GM23338 (cell line): ENCODE results near the gene IL13RA2. TPM values are rescaled to one million over a fixed set of nuclear protein-coding genes. Genes with fewer than 3 reads are reported as not detected.

Source experiments
- ATAC-seq: fragments of 200-7000 bp; cut with Tn5 transposase; 3 replicates; pipeline ENCODE4 v1.9.1; 2020
- DNase-seq: peaks from one replicate; pipeline ENCODE4 v3.0.0-alpha.2; 2015; ENCODE audit warnings: low spot score
- H2AFZ ChIP-seq: fragments of 200-600 bp; sonication (generic); 2 replicates; pipeline ENCODE4 v1.8.0; 2016; ENCODE audit warnings: antibody characterized with exemption, mild to moderate bottlenecking, moderate library complexity
- H3F3A ChIP-seq: fragments of 200-600 bp; sonication (generic); replicated peaks from 2 replicates; pipeline ENCODE4 v1.8.0; 2017; ENCODE audit warnings: antibody characterized with exemption, mixed run types, low read depth
- H3K27ac ChIP-seq: fragments of 200-600 bp; sonication (generic); 2 replicates; pipeline ENCODE4 v1.6.1; 2016; ENCODE audit warnings: low read depth
- H3K27me3 ChIP-seq: fragments of 200-600 bp; sonication (generic); 2 replicates; pipeline ENCODE4 v1.8.0; 2016; ENCODE audit warnings: mild to moderate bottlenecking, mixed run types, moderate library complexity; ENCODE audit not compliant: insufficient read depth
- H3K36me3 ChIP-seq: fragments of 200-600 bp; sonication (generic); 2 replicates; pipeline ENCODE4 v1.8.0; 2016; ENCODE audit warnings: mild to moderate bottlenecking; ENCODE audit not compliant: insufficient read depth
- H3K4me1 ChIP-seq: fragments of 200-600 bp; sonication (generic); 2 replicates; pipeline ENCODE4 v1.8.0; 2016; ENCODE audit warnings: mild to moderate bottlenecking, moderate library complexity; ENCODE audit not compliant: insufficient read depth
- H3K4me2 ChIP-seq: fragments of 200-600 bp; sonication (generic); 2 replicates; pipeline ENCODE4 v1.7.1; 2017; ENCODE audit warnings: mixed run types
- H3K4me3 ChIP-seq: fragments of 200-600 bp; sonication (generic); 2 replicates; pipeline ENCODE4 v1.6.1; 2016; ENCODE audit warnings: mixed run types
- H3K79me2 ChIP-seq: fragments of 200-600 bp; sonication (generic); replicated peaks from 2 replicates; pipeline ENCODE4 v1.8.0; 2017; ENCODE audit warnings: mild to moderate bottlenecking; ENCODE audit not compliant: insufficient read depth
- H3K9me2 ChIP-seq: fragments of 200-600 bp; sonication (generic); 2 replicates; pipeline ENCODE4 v1.8.0; 2017; ENCODE audit not compliant: insufficient read depth
- H4K20me1 ChIP-seq: fragments of 200-600 bp; sonication (generic); replicated peaks from 2 replicates; pipeline ENCODE4 v1.8.0; 2017; ENCODE audit warnings: mild to moderate bottlenecking; ENCODE audit not compliant: insufficient read depth
- H3K27ac Mint-ChIP-seq: 2 replicates; pipeline ENCODE4 v1.8.0; 2020; ENCODE audit warnings: inconsistent platforms, mild to moderate bottlenecking, moderate library complexity, mixed read lengths
- H3K27me3 Mint-ChIP-seq: 3 replicates; pipeline ENCODE4 v1.8.0; 2022; ENCODE audit warnings: low read depth, mild to moderate bottlenecking, moderate library complexity, mixed read lengths, inconsistent platforms; ENCODE audit not compliant: insufficient read depth, poor library complexity
- H3K36me3 Mint-ChIP-seq: 3 replicates; pipeline ENCODE4 v1.8.0; 2021; ENCODE audit warnings: low read depth, mild to moderate bottlenecking, inconsistent platforms, moderate library complexity, mixed read lengths
- H3K4me1 Mint-ChIP-seq: 3 replicates; pipeline ENCODE4 v1.8.0; 2020; ENCODE audit warnings: mild to moderate bottlenecking, inconsistent platforms, mixed read lengths
- H3K4me3 Mint-ChIP-seq: 3 replicates; pipeline ENCODE4 v1.8.0; 2021; ENCODE audit warnings: moderate library complexity, mild to moderate bottlenecking, inconsistent platforms, mixed read lengths
- H3K9me3 Mint-ChIP-seq: 3 replicates; pipeline ENCODE4 v1.8.0; 2020; ENCODE audit warnings: moderate library complexity, mild to moderate bottlenecking, inconsistent platforms, mixed read lengths
- CREB1 ChIP-seq: fragments of 250-450 bp; sonication (Bioruptor Pico); IDR thresholded peaks from 2 replicates; pipeline ENCODE4 v1.5.0; 2020; ENCODE audit warnings: low read depth, mild to moderate bottlenecking, moderate library complexity
- EZH2 ChIP-seq: fragments of 200-600 bp; sonication (generic); IDR thresholded peaks from one replicate; pipeline ENCODE4 v1.8.0; 2017; ENCODE audit warnings: antibody characterized with exemption, mild to moderate bottlenecking, low read depth; ENCODE audit not compliant: unreplicated experiment
- EZH2phosphoT487 ChIP-seq: fragments of 200-600 bp; sonication (generic); IDR thresholded peaks from one replicate; pipeline ENCODE4 v1.8.1; 2018; ENCODE audit warnings: antibody characterized with exemption; ENCODE audit not compliant: unreplicated experiment
- JUNB ChIP-seq: IDR thresholded peaks from one replicate; pipeline ENCODE4 v1.6.1; 2016; ENCODE audit warnings: antibody characterized with exemption; ENCODE audit not compliant: unreplicated experiment
- NANOG ChIP-seq: IDR thresholded peaks from 2 replicates; pipeline ENCODE4 v1.6.1; 2016; ENCODE audit warnings: antibody characterized with exemption, borderline replicate concordance
- POLR2AphosphoS5 ChIP-seq: IDR thresholded peaks from 2 replicates; pipeline ENCODE4 v1.6.1; 2016; ENCODE audit warnings: antibody characterized with exemption, low read depth
- STAT1 ChIP-seq: IDR thresholded peaks from one replicate; pipeline ENCODE4 v1.6.1; 2016; ENCODE audit warnings: antibody characterized with exemption; ENCODE audit not compliant: unreplicated experiment
- ZNF114 ChIP-seq: fragments of 250-450 bp; sonication (Bioruptor Pico); IDR thresholded peaks from 2 replicates; pipeline ENCODE4 v1.5.0; 2020; ENCODE audit warnings: mild to moderate bottlenecking, moderate library complexity
- ZNF331 ChIP-seq: fragments of 250-450 bp; sonication (Bioruptor Pico); IDR thresholded peaks from 2 replicates; pipeline ENCODE4 v1.5.0; 2020; ENCODE audit warnings: low read depth, mild to moderate bottlenecking, moderate library complexity
- polyA plus RNA-seq: library from polyadenylated mRNA; unstranded; fragments of >200 nt; fragmentation: Nextera tagmentation; extraction: Ambion mirVana; gene quantifications from 2 replicates; pipeline ENCODE4 v1.2.1, GENCODE V29; 2016
- total RNA-seq: library from RNA; depleted of rRNA; stranded (reverse); fragments of >200 nt; shearing (Covaris generic); gene quantifications from 2 replicates; pipeline ENCODE4 v1.2.3, GENCODE V29; 2014
- TF ChIP-seq, protein P1 (sequence below): IDR thresholded peaks from 2 replicates; pipeline ENCODE4 v1.6.1; 2016; ENCODE audit warnings: antibody characterized with exemption
- TF ChIP-seq, protein P2 (sequence below), 2 experiments: fragments of 200-600 bp in 1 of 2; sonication (generic) in 1 of 2; conservative IDR thresholded peaks; 2 replicates each; pipeline versions ENCODE4 v1.5.1 to v1.6.1; 2016 to 2017; ENCODE audit warnings: antibody characterized with exemption in 2 of 2, low read depth in 2 of 2, mild to moderate bottlenecking in 2 of 2, moderate library complexity in 1 of 2
- TF ChIP-seq, protein P3 (sequence below): IDR thresholded peaks from one replicate; pipeline ENCODE4 v1.6.1; 2018; ENCODE audit warnings: antibody characterized with exemption; ENCODE audit not compliant: unreplicated experiment
- TF ChIP-seq, protein P4 (sequence below): fragments of 250-450 bp; sonication (Bioruptor Pico); IDR thresholded peaks from 2 replicates; pipeline ENCODE4 v1.5.0; 2020; ENCODE audit warnings: mild to moderate bottlenecking, moderate library complexity

The IL13RA2 gene
- total and polyA plus RNA-seq, 2 experiments from 2014 or later, result not detected

DNA sequence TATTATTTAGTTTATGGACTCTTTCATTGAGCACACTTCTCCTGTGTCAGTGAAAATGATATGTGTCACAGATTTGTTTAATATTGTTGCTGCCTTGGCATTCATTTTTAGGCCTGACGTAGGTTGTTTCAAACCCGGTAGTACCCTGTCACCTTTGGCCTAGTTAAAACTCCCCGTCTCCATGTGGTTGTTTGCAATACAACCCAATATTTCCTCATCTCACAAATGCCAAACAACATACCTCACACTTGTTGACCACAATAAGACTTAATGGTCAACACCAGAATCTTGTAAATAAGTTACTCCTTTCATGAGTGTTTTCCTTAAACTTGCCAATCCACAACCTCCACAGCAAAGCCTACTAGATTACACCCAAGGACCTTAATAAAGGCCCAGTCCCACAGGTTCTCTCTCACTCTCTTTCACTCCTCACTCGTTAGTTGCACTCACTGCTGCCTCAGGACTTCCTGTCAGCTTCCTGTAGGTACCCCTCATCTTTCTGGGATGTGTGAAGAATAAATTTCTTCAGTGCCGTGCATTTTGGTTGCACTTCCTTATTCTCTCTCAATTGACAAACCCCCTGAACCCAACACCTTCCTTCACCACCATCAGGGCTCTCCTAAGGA, 31.3 kb downstream of the IL13RA2 start:
- H3K9me2 ChIP-seq, result no peaks in the 10 kb centered on the region
- no peaks in the 10 kb centered on the region for H3K27me3 ChIP-seq
- H3K4me1 ChIP-seq, result no peaks in the 10 kb centered on the region
- no peaks in the 10 kb centered on the region for H3F3A ChIP-seq
- DNase-seq, result no peak
- H3K27ac ChIP-seq, result no peak overlapping the region
- H3K27me3 Mint-ChIP-seq, result peaks cover 2% of the 10 kb centered on the region
- H3K27ac Mint-ChIP-seq, result no peak overlapping the region
- H3K4me1 Mint-ChIP-seq, result no peaks in the 10 kb centered on the region
- TF ChIP-seq, protein P1, sequence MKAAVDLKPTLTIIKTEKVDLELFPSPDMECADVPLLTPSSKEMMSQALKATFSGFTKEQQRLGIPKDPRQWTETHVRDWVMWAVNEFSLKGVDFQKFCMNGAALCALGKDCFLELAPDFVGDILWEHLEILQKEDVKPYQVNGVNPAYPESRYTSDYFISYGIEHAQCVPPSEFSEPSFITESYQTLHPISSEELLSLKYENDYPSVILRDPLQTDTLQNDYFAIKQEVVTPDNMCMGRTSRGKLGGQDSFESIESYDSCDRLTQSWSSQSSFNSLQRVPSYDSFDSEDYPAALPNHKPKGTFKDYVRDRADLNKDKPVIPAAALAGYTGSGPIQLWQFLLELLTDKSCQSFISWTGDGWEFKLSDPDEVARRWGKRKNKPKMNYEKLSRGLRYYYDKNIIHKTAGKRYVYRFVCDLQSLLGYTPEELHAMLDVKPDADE, result no peak
- TF ChIP-seq, protein P2, sequence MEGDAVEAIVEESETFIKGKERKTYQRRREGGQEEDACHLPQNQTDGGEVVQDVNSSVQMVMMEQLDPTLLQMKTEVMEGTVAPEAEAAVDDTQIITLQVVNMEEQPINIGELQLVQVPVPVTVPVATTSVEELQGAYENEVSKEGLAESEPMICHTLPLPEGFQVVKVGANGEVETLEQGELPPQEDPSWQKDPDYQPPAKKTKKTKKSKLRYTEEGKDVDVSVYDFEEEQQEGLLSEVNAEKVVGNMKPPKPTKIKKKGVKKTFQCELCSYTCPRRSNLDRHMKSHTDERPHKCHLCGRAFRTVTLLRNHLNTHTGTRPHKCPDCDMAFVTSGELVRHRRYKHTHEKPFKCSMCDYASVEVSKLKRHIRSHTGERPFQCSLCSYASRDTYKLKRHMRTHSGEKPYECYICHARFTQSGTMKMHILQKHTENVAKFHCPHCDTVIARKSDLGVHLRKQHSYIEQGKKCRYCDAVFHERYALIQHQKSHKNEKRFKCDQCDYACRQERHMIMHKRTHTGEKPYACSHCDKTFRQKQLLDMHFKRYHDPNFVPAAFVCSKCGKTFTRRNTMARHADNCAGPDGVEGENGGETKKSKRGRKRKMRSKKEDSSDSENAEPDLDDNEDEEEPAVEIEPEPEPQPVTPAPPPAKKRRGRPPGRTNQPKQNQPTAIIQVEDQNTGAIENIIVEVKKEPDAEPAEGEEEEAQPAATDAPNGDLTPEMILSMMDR (conservative IDR thresholded peaks at IDR 0.05; ENCODE audit: low read depth in 2 of 2), result no peak
- TF ChIP-seq ZNF331 (no peak), STAT1 (no peak), ZNF114 (CRISPR knock-in tag) (no peak), POLR2AphosphoS5 (no peak), EZH2 (no peak), CREB1 (CRISPR knock-in tag) (no peak), NANOG (no peak), EZH2phosphoT487 (no peak), JUNB (no peak)
- TF ChIP-seq, protein P3, sequence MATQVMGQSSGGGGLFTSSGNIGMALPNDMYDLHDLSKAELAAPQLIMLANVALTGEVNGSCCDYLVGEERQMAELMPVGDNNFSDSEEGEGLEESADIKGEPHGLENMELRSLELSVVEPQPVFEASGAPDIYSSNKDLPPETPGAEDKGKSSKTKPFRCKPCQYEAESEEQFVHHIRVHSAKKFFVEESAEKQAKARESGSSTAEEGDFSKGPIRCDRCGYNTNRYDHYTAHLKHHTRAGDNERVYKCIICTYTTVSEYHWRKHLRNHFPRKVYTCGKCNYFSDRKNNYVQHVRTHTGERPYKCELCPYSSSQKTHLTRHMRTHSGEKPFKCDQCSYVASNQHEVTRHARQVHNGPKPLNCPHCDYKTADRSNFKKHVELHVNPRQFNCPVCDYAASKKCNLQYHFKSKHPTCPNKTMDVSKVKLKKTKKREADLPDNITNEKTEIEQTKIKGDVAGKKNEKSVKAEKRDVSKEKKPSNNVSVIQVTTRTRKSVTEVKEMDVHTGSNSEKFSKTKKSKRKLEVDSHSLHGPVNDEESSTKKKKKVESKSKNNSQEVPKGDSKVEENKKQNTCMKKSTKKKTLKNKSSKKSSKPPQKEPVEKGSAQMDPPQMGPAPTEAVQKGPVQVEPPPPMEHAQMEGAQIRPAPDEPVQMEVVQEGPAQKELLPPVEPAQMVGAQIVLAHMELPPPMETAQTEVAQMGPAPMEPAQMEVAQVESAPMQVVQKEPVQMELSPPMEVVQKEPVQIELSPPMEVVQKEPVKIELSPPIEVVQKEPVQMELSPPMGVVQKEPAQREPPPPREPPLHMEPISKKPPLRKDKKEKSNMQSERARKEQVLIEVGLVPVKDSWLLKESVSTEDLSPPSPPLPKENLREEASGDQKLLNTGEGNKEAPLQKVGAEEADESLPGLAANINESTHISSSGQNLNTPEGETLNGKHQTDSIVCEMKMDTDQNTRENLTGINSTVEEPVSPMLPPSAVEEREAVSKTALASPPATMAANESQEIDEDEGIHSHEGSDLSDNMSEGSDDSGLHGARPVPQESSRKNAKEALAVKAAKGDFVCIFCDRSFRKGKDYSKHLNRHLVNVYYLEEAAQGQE, result no peak
- TF ChIP-seq, protein P4, sequence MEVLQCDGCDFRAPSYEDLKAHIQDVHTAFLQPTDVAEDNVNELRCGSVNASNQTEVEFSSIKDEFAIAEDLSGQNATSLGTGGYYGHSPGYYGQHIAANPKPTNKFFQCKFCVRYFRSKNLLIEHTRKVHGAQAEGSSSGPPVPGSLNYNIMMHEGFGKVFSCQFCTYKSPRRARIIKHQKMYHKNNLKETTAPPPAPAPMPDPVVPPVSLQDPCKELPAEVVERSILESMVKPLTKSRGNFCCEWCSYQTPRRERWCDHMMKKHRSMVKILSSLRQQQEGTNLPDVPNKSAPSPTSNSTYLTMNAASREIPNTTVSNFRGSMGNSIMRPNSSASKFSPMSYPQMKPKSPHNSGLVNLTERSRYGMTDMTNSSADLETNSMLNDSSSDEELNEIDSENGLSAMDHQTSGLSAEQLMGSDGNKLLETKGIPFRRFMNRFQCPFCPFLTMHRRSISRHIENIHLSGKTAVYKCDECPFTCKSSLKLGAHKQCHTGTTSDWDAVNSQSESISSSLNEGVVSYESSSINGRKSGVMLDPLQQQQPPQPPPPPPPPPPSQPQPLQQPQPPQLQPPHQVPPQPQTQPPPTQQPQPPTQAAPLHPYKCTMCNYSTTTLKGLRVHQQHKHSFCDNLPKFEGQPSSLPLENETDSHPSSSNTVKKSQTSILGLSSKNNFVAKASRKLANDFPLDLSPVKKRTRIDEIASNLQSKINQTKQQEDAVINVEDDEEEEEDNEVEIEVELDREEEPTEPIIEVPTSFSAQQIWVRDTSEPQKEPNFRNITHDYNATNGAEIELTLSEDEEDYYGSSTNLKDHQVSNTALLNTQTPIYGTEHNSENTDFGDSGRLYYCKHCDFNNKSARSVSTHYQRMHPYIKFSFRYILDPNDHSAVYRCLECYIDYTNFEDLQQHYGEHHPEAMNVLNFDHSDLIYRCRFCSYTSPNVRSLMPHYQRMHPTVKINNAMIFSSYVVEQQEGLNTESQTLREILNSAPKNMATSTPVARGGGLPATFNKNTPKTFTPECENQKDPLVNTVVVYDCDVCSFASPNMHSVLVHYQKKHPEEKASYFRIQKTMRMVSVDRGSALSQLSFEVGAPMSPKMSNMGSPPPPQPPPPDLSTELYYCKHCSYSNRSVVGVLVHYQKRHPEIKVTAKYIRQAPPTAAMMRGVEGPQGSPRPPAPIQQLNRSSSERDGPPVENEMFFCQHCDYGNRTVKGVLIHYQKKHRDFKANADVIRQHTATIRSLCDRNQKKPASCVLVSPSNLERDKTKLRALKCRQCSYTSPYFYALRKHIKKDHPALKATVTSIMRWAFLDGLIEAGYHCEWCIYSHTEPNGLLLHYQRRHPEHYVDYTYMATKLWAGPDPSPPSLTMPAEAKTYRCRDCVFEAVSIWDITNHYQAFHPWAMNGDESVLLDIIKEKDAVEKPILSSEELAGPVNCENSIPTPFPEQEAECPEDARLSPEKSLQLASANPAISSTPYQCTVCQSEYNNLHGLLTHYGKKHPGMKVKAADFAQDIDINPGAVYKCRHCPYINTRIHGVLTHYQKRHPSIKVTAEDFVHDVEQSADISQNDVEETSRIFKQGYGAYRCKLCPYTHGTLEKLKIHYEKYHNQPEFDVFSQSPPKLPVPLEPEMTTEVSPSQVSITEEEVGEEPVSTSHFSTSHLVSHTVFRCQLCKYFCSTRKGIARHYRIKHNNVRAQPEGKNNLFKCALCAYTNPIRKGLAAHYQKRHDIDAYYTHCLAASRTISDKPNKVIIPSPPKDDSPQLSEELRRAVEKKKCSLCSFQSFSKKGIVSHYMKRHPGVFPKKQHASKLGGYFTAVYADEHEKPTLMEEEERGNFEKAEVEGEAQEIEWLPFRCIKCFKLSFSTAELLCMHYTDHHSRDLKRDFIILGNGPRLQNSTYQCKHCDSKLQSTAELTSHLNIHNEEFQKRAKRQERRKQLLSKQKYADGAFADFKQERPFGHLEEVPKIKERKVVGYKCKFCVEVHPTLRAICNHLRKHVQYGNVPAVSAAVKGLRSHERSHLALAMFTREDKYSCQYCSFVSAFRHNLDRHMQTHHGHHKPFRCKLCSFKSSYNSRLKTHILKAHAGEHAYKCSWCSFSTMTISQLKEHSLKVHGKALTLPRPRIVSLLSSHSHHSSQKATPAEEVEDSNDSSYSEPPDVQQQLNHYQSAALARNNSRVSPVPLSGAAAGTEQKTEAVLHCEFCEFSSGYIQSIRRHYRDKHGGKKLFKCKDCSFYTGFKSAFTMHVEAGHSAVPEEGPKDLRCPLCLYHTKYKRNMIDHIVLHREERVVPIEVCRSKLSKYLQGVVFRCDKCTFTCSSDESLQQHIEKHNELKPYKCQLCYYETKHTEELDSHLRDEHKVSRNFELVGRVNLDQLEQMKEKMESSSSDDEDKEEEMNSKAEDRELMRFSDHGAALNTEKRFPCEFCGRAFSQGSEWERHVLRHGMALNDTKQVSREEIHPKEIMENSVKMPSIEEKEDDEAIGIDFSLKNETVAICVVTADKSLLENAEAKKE (CRISPR knock-in tag), result no peak
- no peaks in the 10 kb centered on the region for H4K20me1 ChIP-seq
- H3K4me2 ChIP-seq, result no peak overlapping the region
- no peak overlapping the region for H2AFZ ChIP-seq
- no peak overlapping the region for H3K4me3 ChIP-seq
- no peaks in the 10 kb centered on the region for H3K9me3 Mint-ChIP-seq
- H3K36me3 ChIP-seq, result no peaks in the 10 kb centered on the region
- H3K79me2 ChIP-seq, result no peaks in the 10 kb centered on the region
- H3K4me3 Mint-ChIP-seq, result no peak overlapping the region
- no peaks in the 10 kb centered on the region for H3K36me3 Mint-ChIP-seq
- ATAC-seq, result no peak
